T-helper 2 cell treated with Interferon-gamma antibody and Interleukin-4, amounts not matched to agents 5 μg/mL and 100 μg/mL, for 36 hours (primary cell): ENCODE results near the gene TYW3.

Source experiments
- DNase-seq: peaks from one replicate; pipeline ENCODE4 v3.0.0; 2021; ENCODE audit warnings: low spot score
- H3K27ac Mint-ChIP-seq: one replicate; pipeline ENCODE4 v1.8.0; 2021; ENCODE audit warnings: mild to moderate bottlenecking, mixed read lengths
- H3K27me3 Mint-ChIP-seq: one replicate; pipeline ENCODE4 v1.8.0; 2021; ENCODE audit warnings: low read depth, mixed read lengths
- H3K36me3 Mint-ChIP-seq: one replicate; pipeline ENCODE4 v1.8.0; 2021; ENCODE audit warnings: low read depth, mixed read lengths
- H3K4me1 Mint-ChIP-seq: one replicate; pipeline ENCODE4 v1.8.0; 2021; ENCODE audit warnings: low read depth, mixed read lengths
- H3K4me3 Mint-ChIP-seq: one replicate; pipeline ENCODE4 v1.8.0; 2022; ENCODE audit warnings: mild to moderate bottlenecking, moderate library complexity, mixed read lengths
- H3K9me3 Mint-ChIP-seq: one replicate; pipeline ENCODE4 v1.8.0; 2021; ENCODE audit warnings: mixed read lengths

TYW3 gene

DNA sequence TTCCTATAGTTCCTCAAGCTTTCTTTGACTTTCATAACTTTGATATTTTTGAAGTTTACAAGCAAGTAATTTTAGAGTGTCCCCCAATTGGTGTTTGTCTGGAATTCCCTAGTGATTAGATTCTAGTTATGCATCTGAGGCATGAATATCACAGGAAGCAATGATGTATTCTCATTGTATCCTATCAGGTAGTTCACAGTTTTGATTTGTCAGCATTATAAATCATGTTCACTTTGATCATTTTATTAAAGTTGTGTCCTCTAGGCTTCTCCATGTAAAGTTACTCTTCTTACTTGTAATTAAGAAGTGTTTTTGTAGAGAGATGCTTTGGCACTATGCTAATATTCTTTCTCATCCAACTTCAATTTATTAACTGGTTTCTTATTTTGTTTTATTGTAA lies 53.0 kb downstream of the TYW3 start:
- no peaks in the 10 kb centered on the region for H3K9me3 Mint-ChIP-seq
- H3K4me3 Mint-ChIP-seq, result no peak overlapping the region
- H3K27me3 Mint-ChIP-seq, result no peaks in the 10 kb centered on the region

DNA sequence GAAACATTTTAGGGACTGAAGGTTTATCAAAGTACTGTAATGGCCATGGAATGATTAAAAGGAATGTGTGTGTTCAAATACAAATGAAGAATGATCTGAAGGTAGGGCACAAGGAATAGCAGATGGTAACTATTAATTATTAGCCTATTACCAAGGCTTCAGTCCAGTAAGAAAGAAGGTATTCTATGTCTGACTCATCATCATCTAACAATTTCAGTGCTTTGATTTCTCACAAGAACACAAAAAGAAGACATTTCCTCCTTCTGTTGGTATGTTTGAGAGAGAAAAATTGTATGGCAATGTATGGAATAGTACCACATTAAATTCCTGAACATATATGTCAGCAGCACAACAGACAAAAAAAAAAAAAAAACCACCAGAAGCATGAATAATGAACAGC lies 57.5 kb downstream of the TYW3 start:
- no peaks in the 10 kb centered on the region for H3K4me1 Mint-ChIP-seq
- H3K27ac Mint-ChIP-seq, result no peak overlapping the region
- H3K4me3 Mint-ChIP-seq, result no peak overlapping the region
- no peaks in the 10 kb centered on the region for H3K36me3 Mint-ChIP-seq
- no peaks in the 10 kb centered on the region for H3K27me3 Mint-ChIP-seq
- H3K9me3 Mint-ChIP-seq, result no peaks in the 10 kb centered on the region
- no peak for DNase-seq

More for the DNA sequence above, 53.0 kb downstream of the TYW3 start:
- no peak for DNase-seq
- Mint-ChIP-seq H3K4me1 (no peaks in the 10 kb centered on the region), H3K27ac (no peak overlapping the region), H3K36me3 (no peaks in the 10 kb centered on the region)

DNA sequence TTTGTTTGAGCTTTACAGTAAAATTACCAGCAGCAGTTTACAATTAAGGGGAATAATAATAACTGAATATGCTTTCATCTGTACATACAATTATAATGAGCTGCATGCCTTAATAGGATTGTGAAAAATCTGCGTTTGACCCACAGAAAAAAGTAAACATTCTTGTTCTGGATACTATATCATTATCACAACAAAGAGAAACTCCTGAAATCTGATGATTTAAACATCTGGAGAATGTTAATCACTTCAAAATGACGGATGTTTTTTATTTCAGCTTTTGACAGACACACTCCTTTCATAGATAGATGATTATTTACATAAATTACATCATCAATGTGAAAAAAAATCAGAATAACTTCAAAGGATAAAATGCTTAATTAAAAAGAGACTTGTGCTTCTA lies 58.5 kb downstream of the TYW3 start:
- H3K27ac Mint-ChIP-seq, result no peak overlapping the region
- no peaks in the 10 kb centered on the region for H3K36me3 Mint-ChIP-seq
- H3K4me3 Mint-ChIP-seq, result no peak overlapping the region
- DNase-seq, result no peak
- no peaks in the 10 kb centered on the region for H3K4me1 Mint-ChIP-seq
- H3K9me3 Mint-ChIP-seq, result no peaks in the 10 kb centered on the region
- no peaks in the 10 kb centered on the region for H3K27me3 Mint-ChIP-seq

DNA sequence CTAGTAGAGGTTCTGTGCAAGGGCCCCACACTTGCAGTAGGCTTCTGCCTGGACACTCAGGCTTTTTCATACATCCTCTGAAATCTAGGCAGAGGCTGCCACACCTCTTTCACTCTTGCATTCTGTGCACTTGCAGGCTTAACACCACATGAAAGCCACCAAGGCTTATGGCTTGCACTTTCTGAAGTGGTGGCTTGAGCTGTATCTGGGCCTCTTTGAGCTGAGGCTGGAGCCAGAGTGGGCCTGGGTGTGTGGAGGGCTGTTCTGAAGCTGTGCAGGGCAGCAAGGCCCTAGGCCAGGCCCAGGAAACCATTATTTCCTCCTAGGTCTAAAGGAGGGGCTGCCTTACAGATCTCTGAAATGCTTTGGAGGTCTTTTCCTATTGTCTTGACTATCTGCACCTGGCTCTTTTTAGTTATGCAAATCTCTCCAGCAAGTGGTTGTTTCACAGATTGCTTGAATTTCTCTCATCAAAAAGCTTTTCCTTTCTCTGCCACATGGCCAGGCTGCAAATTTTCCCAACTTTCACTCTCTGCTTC lies 66.2 kb downstream of the TYW3 start:
- Mint-ChIP-seq H3K27ac (no peak overlapping the region), H3K4me1 (no peaks in the 10 kb centered on the region), H3K4me3 (no peak overlapping the region), H3K9me3 (no peaks in the 10 kb centered on the region), H3K27me3 (no peaks in the 10 kb centered on the region), H3K36me3 (no peaks in the 10 kb centered on the region)
- DNase-seq, result no peak

DNA sequence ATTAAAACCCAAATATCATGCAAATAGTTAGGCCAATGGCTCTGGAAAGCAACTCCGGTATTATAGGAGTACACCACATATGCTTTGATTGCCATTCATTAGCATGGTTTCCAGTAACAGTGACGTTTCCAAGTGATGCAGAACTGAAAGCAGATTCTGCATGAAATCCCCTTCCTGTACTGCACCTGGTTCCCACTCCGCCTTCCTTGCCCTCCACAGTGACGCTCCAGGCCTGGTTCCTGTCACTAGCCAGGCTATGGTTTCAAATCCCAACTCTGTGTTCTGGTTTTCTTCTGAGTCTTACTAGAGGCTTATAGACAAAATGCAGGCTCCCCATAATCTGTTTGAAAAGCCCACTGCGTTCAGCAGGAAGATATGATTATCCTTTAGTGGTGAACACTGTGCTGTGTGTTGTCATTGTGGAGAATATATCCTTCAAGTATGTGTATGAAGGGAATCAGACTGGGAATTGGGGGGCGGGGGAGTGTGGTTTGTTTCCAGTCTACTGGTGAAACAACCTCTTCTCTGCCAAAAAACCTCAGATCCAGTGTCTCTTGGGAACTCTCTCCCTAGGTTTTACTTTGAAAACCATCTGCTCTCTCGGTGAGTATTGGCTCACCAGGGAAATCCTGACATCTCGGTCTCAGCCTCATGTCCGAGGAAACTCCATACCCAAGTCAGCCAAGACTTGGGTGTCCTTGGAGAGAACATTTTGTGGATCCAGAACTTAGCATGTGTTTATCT lies 78.7 kb downstream of the TYW3 start:
- H3K27ac Mint-ChIP-seq, result no peak overlapping the region
- H3K36me3 Mint-ChIP-seq, result no peaks in the 10 kb centered on the region
- H3K27me3 Mint-ChIP-seq, result no peaks in the 10 kb centered on the region
- no peak overlapping the region for H3K4me3 Mint-ChIP-seq
- H3K4me1 Mint-ChIP-seq, result no peaks in the 10 kb centered on the region
- no peak for DNase-seq
- H3K9me3 Mint-ChIP-seq, result no peaks in the 10 kb centered on the region

DNA sequence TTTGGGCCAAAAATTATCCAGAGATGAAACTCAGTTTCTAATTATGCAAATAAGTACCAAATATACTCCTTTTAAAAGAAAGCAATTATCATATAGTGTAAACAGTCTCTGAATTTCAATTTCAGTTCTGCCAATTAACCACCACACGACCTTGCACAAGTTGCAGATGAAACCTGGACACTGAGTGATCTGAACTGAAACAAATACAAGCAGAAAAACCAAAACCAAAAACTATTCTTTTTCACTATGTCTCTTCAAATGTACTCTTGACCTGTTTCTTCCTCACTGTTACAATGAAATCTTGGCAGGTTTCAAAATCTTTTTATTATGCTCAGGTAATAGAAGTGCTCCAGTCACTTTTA lies 79.2 kb downstream of the TYW3 start:
- H3K4me3 Mint-ChIP-seq, result no peak overlapping the region
- H3K27me3 Mint-ChIP-seq, result no peaks in the 10 kb centered on the region
- H3K9me3 Mint-ChIP-seq, result no peaks in the 10 kb centered on the region
- H3K36me3 Mint-ChIP-seq, result no peaks in the 10 kb centered on the region
- no peak overlapping the region for H3K27ac Mint-ChIP-seq
- DNase-seq, result no peak
- no peaks in the 10 kb centered on the region for H3K4me1 Mint-ChIP-seq
